HG02678 (cell line): ENCODE measurements around the gene UBL4B.
"Not testable (repeated sequence)": the region's sequence is repeated elsewhere in the genome, so short reads cannot be mapped to it uniquely, and the experiment has no call there.

Experiments
- ATAC-seq: cut with Tn5 transposase; IDR thresholded peaks from one replicate; pipeline ENCODE4 v1.9.1; 2021; ENCODE audit warnings: mild to moderate bottlenecking, moderate library complexity; ENCODE audit not compliant: unreplicated experiment

The UBL4B gene

GRCh38 chr1:110112143-110112542, at the start of gene UBL4B:
UBL4B (plus strand) TSS chr1:110112443; CDS start chr1:110112535, 92 bp downstream.
- ATAC-seq: no peak

GRCh38 chr1:110062612-110063011, 49.6 kb upstream of the UBL4B start:
- no peak for ATAC-seq

- no peak for ATAC-seq
Observed at GRCh38 chr1:110063781-110064180, 48.5 kb upstream of the UBL4B start.

GRCh38 chr1:110064576-110065337, 47.5 kb upstream of the UBL4B start:
- ATAC-seq: no peak

GRCh38 chr1:110065841-110066240, 46.4 kb upstream of the UBL4B start:
- no peak for ATAC-seq

GRCh38 chr1:110067479-110067892, 44.8 kb upstream of the UBL4B start:
- no peak for ATAC-seq

GRCh38 chr1:110067893-110068645, 44.2 kb upstream of the UBL4B start:
- no peak for ATAC-seq

GRCh38 chr1:110068646-110069403, 43.4 kb upstream of the UBL4B start:
- ATAC-seq: no peak

GRCh38 chr1:110069404-110070281, 42.6 kb upstream of the UBL4B start:
- ATAC-seq: no peak

- no peak for ATAC-seq
Observed at GRCh38 chr1:110070282-110070669, 42.0 kb upstream of the UBL4B start.

GRCh38 chr1:110070671-110071242, 41.5 kb upstream of the UBL4B start, which contains the start of gene ALX3:
ALX3 (minus strand) TSS chr1:110070672; CDS start chr1:110070612, 60 bp downstream.
- no peak for ATAC-seq

GRCh38 chr1:110074166-110074565, 38.1 kb upstream of the UBL4B start:
- ATAC-seq: no peak

- ATAC-seq: no peak
Observed at GRCh38 chr1:110076789-110077500, 35.3 kb upstream of the UBL4B start.

GRCh38 chr1:110079995-110080394, 32.2 kb upstream of the UBL4B start:
- not testable (repeated sequence) for ATAC-seq

GRCh38 chr1:110081061-110081460, 31.2 kb upstream of the UBL4B start:
- no peak for ATAC-seq

GRCh38 chr1:110082477-110082876, 29.8 kb upstream of the UBL4B start:
- no peak for ATAC-seq

GRCh38 chr1:110083061-110083865, 29.0 kb upstream of the UBL4B start:
- no peak for ATAC-seq

GRCh38 chr1:110083866-110084226, 28.4 kb upstream of the UBL4B start:
- no peak for ATAC-seq
